NCI-H510A treated with DMSO at 0.1 percent for 48 hours (cell line): Measurements from ENCODE around the gene ARHGAP42.
"Not testable (repeated sequence)": the region's sequence is repeated elsewhere in the genome, so short reads cannot be mapped to it uniquely, and the experiment has no call there.

Experiments
- DNase-seq: peaks from one replicate; lab custom pipeline; 2025; lab: John Stamatoyannopoulos, UW

The ARHGAP42 gene

GRCh38 chr11:100965346-100965745, 278.3 kb downstream of the ARHGAP42 start:
- no peak for DNase-seq

- no peak for DNase-seq
Observed at GRCh38 chr11:100966366-100966765, 279.3 kb downstream of the ARHGAP42 start.

DNA sequence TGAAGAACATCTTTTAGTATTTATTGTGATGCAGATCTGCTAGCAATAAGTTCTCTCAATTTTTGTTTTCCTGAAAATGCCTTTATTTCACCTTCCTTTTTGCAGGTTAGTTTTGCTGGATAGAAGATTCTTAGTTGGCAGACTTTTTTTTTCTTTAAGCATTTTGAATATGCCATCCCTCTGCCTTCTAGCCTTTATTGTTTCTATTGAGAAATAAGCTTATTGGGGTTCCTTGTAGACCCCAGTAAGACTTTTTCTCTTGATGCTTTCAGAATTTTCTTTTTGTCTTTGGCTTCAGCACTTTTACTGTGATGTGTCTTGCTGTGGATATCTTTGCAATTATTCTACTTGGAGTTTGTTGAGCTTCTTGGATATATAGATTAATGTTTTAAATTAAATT, 281.9 kb downstream of the ARHGAP42 start:
- no peak for DNase-seq

GRCh38 chr11:100970283-100971164, 283.4 kb downstream of the ARHGAP42 start:
- no peak for DNase-seq

- DNase-seq: no peak
Observed at GRCh38 chr11:100972046-100972445, 285.0 kb downstream of the ARHGAP42 start.

DNA sequence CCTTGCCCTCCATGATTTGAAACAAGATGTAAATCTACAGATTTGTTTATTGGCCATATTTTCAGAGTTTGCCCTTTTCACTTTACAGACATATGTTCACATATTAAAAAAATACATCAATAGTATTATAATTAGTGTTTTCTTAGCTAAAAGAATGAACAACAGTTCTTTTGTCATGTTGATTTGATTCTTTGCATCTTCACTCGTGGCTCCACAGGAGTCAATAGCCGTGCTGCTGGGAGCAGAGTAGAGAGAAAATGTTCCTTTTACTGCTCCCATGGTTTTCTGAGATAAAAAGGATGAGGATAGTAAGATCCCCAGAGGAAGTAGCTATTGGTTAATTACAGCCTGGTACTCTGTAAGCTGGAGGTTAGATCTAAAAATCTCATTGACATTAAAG, 291.4 kb downstream of the ARHGAP42 start:
- no peak for DNase-seq

DNA sequence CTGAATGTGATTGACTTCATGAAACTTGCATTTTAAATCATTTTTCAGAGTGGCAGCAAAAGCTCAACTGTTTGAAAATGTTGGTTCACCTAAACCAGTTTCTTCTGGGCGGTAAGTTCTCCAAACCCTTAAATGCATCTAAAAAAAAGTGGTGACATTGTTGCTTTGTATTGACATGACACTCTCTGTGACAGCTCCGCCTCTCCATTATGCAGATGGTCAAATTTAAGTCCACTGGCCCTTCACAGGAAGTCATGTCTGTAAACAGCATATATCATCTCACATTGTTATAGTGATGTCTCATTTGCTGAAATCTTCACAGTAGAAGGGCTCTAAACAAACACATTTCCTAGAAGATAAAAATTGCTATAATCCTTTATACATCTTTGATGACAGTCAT, 291.9 kb downstream of the ARHGAP42 start:
- DNase-seq: no peak

DNA sequence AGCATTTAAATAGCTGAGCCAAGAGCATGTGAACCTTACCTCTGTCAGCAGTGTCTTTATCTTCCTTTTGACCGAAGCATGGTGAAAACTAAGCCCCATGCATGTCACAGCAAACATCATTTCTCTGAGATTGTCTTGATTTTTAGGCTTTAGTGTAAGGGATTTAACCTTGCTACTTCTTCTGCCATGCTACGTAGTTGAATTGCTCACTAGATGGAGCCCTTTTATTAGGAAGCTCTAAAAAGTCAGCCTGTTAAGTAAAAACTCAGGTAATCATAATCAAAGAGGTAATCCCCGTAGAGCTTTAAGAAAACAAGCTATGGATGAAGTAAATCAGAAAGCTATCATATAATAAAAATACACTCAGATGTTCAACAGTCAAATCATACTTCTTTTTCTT, 293.1 kb downstream of the ARHGAP42 start:
- no peak for DNase-seq

GRCh38 chr11:100981196-100981824, 294.2 kb downstream of the ARHGAP42 start:
- DNase-seq: no peak

DNA sequence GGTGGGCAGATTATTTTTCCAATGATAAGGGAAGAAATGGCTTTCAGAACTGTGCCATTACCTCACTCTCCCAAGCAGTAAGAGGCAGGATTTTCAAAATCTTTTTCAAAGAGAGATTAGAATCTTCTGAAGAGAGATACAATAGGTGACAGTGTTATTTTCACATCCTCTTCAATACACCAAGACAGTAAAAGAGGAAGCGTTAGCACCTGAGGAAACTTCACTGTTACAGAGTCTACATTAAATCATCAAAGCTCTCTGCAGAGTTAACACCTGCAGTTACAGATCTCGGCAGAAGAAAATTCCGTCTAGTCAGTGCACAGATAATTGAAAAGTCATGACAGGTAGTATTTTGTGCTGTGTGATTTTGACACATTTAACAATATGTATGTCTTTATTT, 297.6 kb downstream of the ARHGAP42 start:
- no peak for DNase-seq

DNA sequence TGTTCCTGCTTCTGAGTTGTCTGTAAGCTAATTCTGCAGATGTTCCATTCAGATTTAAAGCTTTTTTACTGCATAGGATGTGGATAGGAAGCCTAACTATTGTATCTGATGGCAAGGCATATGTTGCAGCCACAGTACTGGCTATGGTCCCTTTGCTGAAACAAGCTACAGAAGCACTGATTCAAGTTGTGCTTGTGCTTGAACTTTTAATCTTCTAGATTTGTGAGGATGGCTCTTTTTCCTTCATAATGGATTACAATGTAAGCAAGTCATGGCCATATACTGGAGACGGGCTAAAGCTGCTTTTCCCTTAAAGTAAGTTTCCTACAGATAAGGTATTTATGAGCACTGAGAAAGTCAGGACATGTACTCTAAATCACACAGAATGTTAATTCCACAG, 303.8 kb downstream of the ARHGAP42 start:
- no peak for DNase-seq

- DNase-seq: no peak
Observed at GRCh38 chr11:100991541-100991940, 304.5 kb downstream of the ARHGAP42 start.

GRCh38 chr11:100994966-100995365, 307.9 kb downstream of the ARHGAP42 start:
- no peak for DNase-seq

GRCh38 chr11:100999756-101000155, 312.7 kb downstream of the ARHGAP42 start:
- DNase-seq: no peak

DNA sequence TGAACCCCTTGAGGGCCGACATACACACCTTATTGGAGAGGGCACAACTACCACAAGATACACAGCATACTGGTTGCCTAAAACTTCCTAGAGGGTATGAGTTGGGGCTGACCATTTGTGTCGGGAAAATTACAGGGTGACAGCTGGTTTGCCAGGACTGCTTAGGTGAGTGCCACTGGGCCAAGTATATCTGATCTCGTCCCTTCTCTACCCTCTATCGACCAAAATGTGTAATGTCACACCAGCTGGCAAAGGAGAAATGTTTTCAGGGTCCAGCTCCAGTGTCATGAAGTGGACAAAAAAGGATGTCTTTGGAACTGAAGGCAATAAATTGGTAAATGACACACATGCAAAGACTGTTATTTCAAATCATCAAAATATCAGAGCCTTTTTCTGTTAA, 316.4 kb downstream of the ARHGAP42 start:
- DNase-seq: no peak

GRCh38 chr11:101008961-101009689, 322.0 kb downstream of the ARHGAP42 start:
- DNase-seq: no peak

GRCh38 chr11:101009690-101010055, 322.6 kb downstream of the ARHGAP42 start:
- no peak for DNase-seq

- no peak for DNase-seq
Observed at GRCh38 chr11:101010899-101011298, 323.8 kb downstream of the ARHGAP42 start.

GRCh38 chr11:101011881-101012280, 324.8 kb downstream of the ARHGAP42 start:
- no peak for DNase-seq

- DNase-seq: not testable (repeated sequence)
Observed at GRCh38 chr11:101013702-101014101, 326.6 kb downstream of the ARHGAP42 start.

DNA sequence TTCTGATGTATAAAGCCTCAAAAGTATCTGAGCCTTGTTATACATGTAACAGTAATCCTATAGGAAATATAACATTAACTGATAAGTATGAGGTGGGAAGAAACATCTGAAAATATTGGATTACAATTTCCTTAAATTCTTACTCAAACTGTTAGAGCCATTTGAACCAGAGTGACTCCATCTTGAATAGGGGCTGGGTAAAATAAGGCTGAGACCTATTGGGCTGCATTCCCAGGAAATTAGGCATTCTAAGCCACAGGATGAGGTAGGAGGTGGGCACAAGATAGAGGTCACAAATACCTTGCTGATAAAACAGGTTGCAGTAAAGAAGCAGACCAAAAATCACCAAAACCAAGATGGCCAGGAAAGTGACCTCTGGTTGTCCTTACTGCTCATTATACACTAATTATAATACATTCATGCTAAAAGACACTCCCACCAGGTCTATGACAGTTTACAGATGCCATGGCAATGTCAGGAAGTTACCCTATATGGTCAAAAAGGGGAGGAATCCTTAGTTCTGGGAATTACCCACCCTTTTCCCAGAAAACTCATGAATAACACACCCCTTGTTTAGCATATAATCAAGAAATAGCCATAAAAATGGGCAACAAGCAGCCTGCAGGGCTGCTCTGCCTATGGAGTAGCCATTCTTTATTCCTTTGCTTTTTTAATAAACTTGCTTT, 327.7 kb downstream of the ARHGAP42 start:
- DNase-seq: no peak

DNA sequence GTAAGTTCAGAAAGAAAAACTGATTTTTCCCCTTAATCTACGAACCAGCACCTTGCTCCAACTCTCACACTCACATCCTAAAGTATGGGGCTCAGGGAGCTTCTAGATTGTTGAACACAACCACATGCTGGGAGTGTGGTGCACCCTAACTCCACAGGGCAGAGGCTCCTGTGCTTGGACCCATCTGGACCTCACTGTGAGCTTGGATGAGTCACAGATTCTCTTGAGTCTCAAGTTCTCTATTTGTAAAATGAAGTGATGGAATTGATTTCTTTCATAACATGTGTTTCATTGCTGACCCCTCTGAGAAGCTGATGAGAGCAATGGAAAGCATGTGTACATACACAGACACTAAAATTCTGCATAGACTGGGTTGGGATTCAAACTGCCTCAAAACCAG, 332.8 kb downstream of the ARHGAP42 start:
- no peak for DNase-seq
